Trophoblast cell (in vitro differentiated cells and primary cell): ENCODE measurements around the gene TBC1D22A.

Source experiments
- DNase-seq, 2 donors: peaks; one replicate each; pipeline ENCODE4 v3.0.0-alpha.2; 2016
- H2AFZ ChIP-seq: 2 replicates; pipeline ENCODE4 v1.6.1; 2013; ENCODE audit warnings: low read length, moderate library complexity, mild to moderate bottlenecking; ENCODE audit not compliant: insufficient read depth, poor library complexity
- H2AK5ac ChIP-seq: 2 replicates; pipeline ENCODE4 v1.6.1; 2013; ENCODE audit warnings: mild to moderate bottlenecking, low read length
- H2BK120ac ChIP-seq: 2 replicates; pipeline ENCODE4 v1.6.1; 2013; ENCODE audit warnings: low read length, mild to moderate bottlenecking, moderate library complexity; ENCODE audit not compliant: insufficient read depth, poor library complexity
- H2BK12ac ChIP-seq: 2 replicates; pipeline ENCODE4 v1.6.1; 2013; ENCODE audit warnings: mild to moderate bottlenecking, low read length, moderate library complexity
- H2BK5ac ChIP-seq: 2 replicates; pipeline ENCODE4 v1.6.1; 2013; ENCODE audit warnings: low read length, low read depth, moderate library complexity, mild to moderate bottlenecking; ENCODE audit not compliant: poor library complexity
- H3K14ac ChIP-seq: 2 replicates; pipeline ENCODE4 v1.6.1; 2013; ENCODE audit warnings: mild to moderate bottlenecking, low read length
- H3K18ac ChIP-seq: 2 replicates; pipeline ENCODE4 v1.6.1; 2013; ENCODE audit warnings: mild to moderate bottlenecking, low read length
- H3K23ac ChIP-seq: 2 replicates; pipeline ENCODE4 v1.6.1; 2013; ENCODE audit warnings: low read length
- H3K27ac ChIP-seq: 2 replicates; pipeline ENCODE4 v1.5.1; 2013; ENCODE audit warnings: low read depth, mild to moderate bottlenecking, inconsistent platforms, low read length, moderate library complexity
- H3K27me3 ChIP-seq: 2 replicates; pipeline ENCODE4 v1.6.1; 2013; ENCODE audit warnings: inconsistent platforms, mild to moderate bottlenecking, low read length, moderate library complexity; ENCODE audit not compliant: insufficient read depth
- H3K36me3 ChIP-seq, 2 experiments: 1 replicate in 1 of 2; 2 replicates in 1 of 2; pipeline ENCODE4 v1.6.1; 2013; ENCODE audit warnings: low read length in 2 of 2, mild to moderate bottlenecking in 2 of 2, moderate library complexity in 1 of 2; ENCODE audit not compliant: insufficient read depth in 2 of 2, control insufficient read depth in 1 of 2
- H3K4ac ChIP-seq: 2 replicates; pipeline ENCODE4 v1.6.1; 2013; ENCODE audit warnings: low read depth, mild to moderate bottlenecking, low read length, moderate library complexity
- H3K4me1 ChIP-seq, 2 experiments: 1 replicate in 1 of 2; 2 replicates in 1 of 2; pipeline ENCODE4 v1.6.1; 2013; ENCODE audit warnings: low read length in 2 of 2, mild to moderate bottlenecking in 2 of 2, moderate library complexity in 1 of 2; ENCODE audit not compliant: insufficient read depth in 2 of 2, control insufficient read depth in 1 of 2
- H3K4me2 ChIP-seq: 2 replicates; pipeline ENCODE4 v1.6.1; 2013; ENCODE audit warnings: inconsistent platforms, mild to moderate bottlenecking, low read length, moderate library complexity
- H3K4me3 ChIP-seq: 2 replicates; pipeline ENCODE4 v1.5.1; 2013; ENCODE audit warnings: mild to moderate bottlenecking, low read depth, low read length, inconsistent platforms
- H3K79me1 ChIP-seq: one replicate; pipeline ENCODE4 v1.6.1; 2013; ENCODE audit warnings: low read length
- H3K79me2 ChIP-seq: 2 replicates; pipeline ENCODE4 v1.6.1; 2013; ENCODE audit warnings: low read length, mild to moderate bottlenecking; ENCODE audit not compliant: control insufficient read depth, insufficient read depth, poor library complexity
- H3K9ac ChIP-seq: 2 replicates; pipeline ENCODE4 v1.6.1; 2013; ENCODE audit warnings: mild to moderate bottlenecking, low read length
- H3K9me3 ChIP-seq: 2 replicates; pipeline ENCODE4 v1.6.1; 2013; ENCODE audit warnings: low read depth, mild to moderate bottlenecking, control low read depth, inconsistent platforms, low read length; ENCODE audit not compliant: insufficient read depth
- H4K12ac ChIP-seq: 2 replicates; pipeline ENCODE4 v1.6.1; 2013; ENCODE audit warnings: low read depth, mild to moderate bottlenecking, low read length, moderate library complexity
- H4K8ac ChIP-seq: 2 replicates; pipeline ENCODE4 v1.6.1; 2013; ENCODE audit warnings: low read depth, mild to moderate bottlenecking, low read length, moderate library complexity
- H4K91ac ChIP-seq: one replicate; pipeline ENCODE4 v1.6.1; 2013; ENCODE audit warnings: low read depth, mild to moderate bottlenecking, low read length, moderate library complexity
- WGBS: extraction: QIAGEN DNeasy Blood & Tissue Kit; methylation state at CpG from one replicate; pipeline ENCODE4 v1.1.7; 2013; ENCODE audit warnings: missing lambda C conversion rate; ENCODE audit not compliant: insufficient read length, insufficient coverage; ENCODE audit errors: extremely low coverage; 5-methylcytosine and 5-hydroxymethylcytosine counted together

The TBC1D22A gene

DNA sequence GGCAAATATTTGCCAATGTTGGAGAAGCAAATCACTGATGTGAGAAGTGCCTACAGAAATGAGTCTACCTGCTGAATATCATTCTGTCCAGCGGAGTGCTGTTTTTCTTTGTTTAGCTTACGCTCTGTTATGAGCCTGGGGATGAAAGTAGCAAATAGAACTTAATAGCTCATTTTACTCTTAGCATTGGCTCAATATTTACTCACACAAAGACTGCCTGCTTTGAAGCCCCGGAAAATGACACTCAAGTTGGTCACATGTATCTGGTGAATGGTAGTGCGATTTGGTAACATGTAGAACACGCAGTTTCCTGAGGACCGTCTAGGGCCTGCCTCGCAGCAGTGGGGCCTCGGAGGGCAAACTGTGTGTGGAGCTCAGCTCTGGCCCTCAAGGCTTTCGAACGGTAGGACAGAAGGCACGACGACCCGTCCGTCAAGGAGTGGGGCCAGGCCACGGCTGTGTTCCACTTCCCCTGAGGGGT lies 38.9 kb downstream of the TBC1D22A start:
- no peak overlapping the region for H3K4me3 ChIP-seq
- no CpG with 5 or more reads among the region's 15 CpGs for WGBS

DNA sequence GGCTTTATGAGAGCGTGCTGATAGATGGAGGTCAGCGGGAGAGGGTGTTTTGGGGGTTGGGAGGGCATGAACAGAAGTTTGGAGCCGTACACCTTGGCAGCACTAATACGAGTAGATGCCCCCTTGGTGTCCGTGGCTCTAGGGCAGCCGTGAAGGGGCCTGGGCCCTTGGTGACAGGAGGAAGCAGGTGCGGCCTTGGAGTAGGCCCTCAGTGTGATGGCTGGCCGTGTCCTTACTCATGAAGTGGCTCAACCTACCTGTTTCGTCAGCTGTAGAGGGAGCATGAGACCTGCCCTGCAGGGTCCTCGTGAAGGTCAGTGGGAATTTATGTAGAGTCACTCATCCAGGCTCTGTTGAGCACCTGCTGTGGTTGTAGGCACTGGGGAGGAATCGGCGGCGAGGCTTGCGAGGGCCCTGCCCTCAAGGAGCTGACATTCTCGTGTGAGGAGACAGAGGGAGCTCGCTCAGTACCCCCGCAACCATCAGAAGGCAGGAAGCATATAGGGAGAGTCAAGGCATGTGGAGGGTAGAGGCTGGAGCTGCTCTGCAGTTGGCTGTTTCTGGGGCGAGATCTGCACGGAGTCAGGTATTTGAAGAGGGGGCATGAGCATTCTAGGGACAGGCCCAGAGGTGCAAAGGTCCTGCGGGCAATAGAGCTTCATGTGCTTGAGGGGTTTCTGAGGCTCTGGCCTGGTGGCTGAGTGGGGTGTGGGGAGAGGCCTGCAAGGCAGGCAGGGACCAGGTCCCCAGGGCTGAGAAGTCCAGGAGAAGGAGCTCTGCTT lies 39.6 kb downstream of the TBC1D22A start:
- no peak for DNase-seq
- Histone ChIP-seq H3K23ac (no peak overlapping the region), H3K79me2 (no peaks in the 10 kb centered on the region), H3K9me3 (no peaks in the 10 kb centered on the region), H3K18ac (no peak overlapping the region), H3K4me2 (no peak overlapping the region), H2AK5ac (no peak overlapping the region), H3K27me3 (no peaks in the 10 kb centered on the region), H2BK5ac (no peak overlapping the region), H2BK12ac (no peak overlapping the region), H4K8ac (no peak overlapping the region), H4K91ac (no peak overlapping the region), H3K4me3 (peak overlapping the region; percentile 11), H4K12ac (no peak overlapping the region), H3K36me3 (peaks cover 18 to 19% of the 10 kb centered on the region in 2 experiments), H2AFZ (no peak overlapping the region), H3K79me1 (no peaks in the 10 kb centered on the region), H2BK120ac (no peak overlapping the region), H3K27ac (no peak overlapping the region), H3K4ac (no peak overlapping the region), H3K9ac (no peak overlapping the region), H3K4me1 (no peaks in the 10 kb centered on the region), H3K14ac (no peak overlapping the region)
- no CpG with 5 or more reads among the region's 20 CpGs for WGBS

More for the DNA sequence above, 38.9 kb downstream of the TBC1D22A start:
- H3K27me3 ChIP-seq = no peaks in the 10 kb centered on the region
- no peak overlapping the region for H3K9ac ChIP-seq
- no peaks in the 10 kb centered on the region for H3K79me2 ChIP-seq
- H3K4me1 ChIP-seq = no peaks in the 10 kb centered on the region
- H2BK12ac ChIP-seq = no peak overlapping the region
- H3K4ac ChIP-seq = no peak overlapping the region
- H3K14ac ChIP-seq = no peak overlapping the region
- no peak overlapping the region for H3K4me2 ChIP-seq
- H3K9me3 ChIP-seq = no peaks in the 10 kb centered on the region
- peaks cover 19 to 21% of the 10 kb centered on the region in 2 experiments for H3K36me3 ChIP-seq
- H3K18ac ChIP-seq = no peak overlapping the region
- no peak overlapping the region for H4K91ac ChIP-seq
- no peak overlapping the region for H2BK120ac ChIP-seq
- no peak overlapping the region for H4K12ac ChIP-seq
- H4K8ac ChIP-seq = no peak overlapping the region
- no peak overlapping the region for H2AFZ ChIP-seq
- H3K79me1 ChIP-seq = no peaks in the 10 kb centered on the region
- no peak overlapping the region for H2BK5ac ChIP-seq
- H3K27ac ChIP-seq = no peak overlapping the region
- no peak overlapping the region for H2AK5ac ChIP-seq
- no peak overlapping the region for H3K23ac ChIP-seq
- DNase-seq = no peak

DNA sequence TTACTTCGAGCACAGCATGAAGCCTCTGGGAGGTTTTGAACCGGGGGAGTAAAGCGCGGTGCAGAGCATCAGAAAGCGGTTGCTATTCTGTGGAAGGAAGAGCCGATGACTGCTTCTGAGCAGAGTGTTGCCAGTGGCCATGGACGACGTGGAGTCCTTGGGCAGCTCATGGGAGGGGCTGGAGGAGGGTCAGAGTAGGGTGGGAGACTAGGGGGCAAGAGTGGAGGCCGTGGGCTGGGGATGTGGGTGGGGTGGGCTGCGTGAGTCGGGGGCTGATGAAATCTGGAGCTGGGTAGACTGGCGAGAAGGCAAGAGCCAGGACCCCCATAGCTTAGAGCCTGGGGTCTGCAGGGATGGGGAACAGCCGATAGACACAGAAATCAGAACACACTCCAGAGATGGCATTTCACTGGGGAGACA lies 40.2 kb downstream of the TBC1D22A start:
- Histone ChIP-seq H3K27me3 (no peaks in the 10 kb centered on the region), H3K4me3 (no peak overlapping the region), H3K79me1 (no peaks in the 10 kb centered on the region), H4K12ac (no peak overlapping the region), H3K79me2 (no peaks in the 10 kb centered on the region), H2BK12ac (no peak overlapping the region), H2AK5ac (no peak overlapping the region), H2AFZ (no peak overlapping the region), H3K9me3 (no peaks in the 10 kb centered on the region), H2BK5ac (no peak overlapping the region), H3K18ac (no peak overlapping the region), H3K4me2 (no peak overlapping the region), H3K27ac (no peak overlapping the region), H3K9ac (no peak overlapping the region), H3K4me1 (no peaks in the 10 kb centered on the region), H4K8ac (no peak overlapping the region), H4K91ac (no peak overlapping the region), H3K23ac (no peak overlapping the region), H3K4ac (no peak overlapping the region), H2BK120ac (no peak overlapping the region), H3K36me3 (peaks cover 18 to 21% of the 10 kb centered on the region in 2 experiments), H3K14ac (no peak overlapping the region)
- WGBS = no CpG with 5 or more reads among the region's 13 CpGs
- DNase-seq = no peak

DNA sequence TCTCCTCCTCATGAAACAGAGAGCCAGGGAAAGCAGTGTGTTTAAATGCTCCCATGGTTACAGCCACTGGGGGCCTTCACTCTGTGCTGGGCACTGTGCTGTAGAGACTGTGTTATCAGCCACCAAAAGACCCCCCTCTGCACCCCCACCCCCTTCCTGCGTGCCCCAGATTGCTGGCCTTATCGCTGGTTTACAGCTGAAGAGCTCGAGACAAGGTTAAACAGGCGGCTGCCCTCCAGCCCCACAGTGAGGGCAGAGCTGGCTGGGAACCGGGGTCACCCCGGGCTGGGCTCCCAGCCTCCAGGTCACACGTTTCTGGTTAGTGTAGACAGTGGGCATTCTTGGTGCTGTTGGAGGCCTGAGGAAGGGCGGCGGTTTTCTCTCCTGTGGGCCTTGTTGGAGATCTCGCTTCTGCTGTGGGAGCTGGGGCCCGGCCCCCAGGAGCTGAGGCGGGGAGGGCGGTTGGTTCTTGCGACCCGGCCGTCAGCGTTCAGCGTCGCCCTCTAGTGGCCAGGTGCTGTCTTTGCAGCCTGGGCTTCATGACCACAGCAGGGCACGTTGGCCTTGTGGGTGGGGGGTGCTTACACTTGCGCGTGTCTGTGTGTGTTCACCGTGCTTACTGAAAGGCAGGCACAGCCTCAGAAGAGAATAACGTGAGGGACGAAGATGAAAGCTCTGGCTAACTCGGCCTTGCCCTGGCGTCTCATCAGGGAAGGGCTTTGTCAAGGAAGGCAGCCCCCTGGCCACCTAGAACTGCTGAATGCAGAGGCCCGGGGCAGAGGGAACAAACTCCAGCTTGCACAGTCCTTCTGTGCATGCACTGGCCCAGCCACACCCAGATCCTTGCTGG lies 40.8 kb downstream of the TBC1D22A start:
- no peaks in the 10 kb centered on the region for H3K79me1 ChIP-seq

More for the DNA sequence above, 40.8 kb downstream of the TBC1D22A start:
- H4K12ac ChIP-seq = no peak overlapping the region
- no peak overlapping the region for H3K23ac ChIP-seq
- no peak overlapping the region for H2BK12ac ChIP-seq
- peaks cover 16 to 18% of the 10 kb centered on the region in 2 experiments for H3K36me3 ChIP-seq
- H3K4me3 ChIP-seq = no peak overlapping the region
- H3K4me2 ChIP-seq = peak overlapping the region; percentile 49
- WGBS = no CpG with 5 or more reads among the region's 28 CpGs
- H3K9me3 ChIP-seq = no peaks in the 10 kb centered on the region
- H4K91ac ChIP-seq = no peak overlapping the region
- H3K14ac ChIP-seq = no peak overlapping the region
- no peak overlapping the region for H4K8ac ChIP-seq
- no peaks in the 10 kb centered on the region for H3K27me3 ChIP-seq
- H3K79me2 ChIP-seq = no peaks in the 10 kb centered on the region
- H2AFZ ChIP-seq = no peak overlapping the region
- no peak overlapping the region for H2AK5ac ChIP-seq
- no peak overlapping the region for H3K27ac ChIP-seq
- peak; percentile 16 to 77 for DNase-seq
- H2BK5ac ChIP-seq = no peak overlapping the region
- no peak overlapping the region for H3K18ac ChIP-seq
- H2BK120ac ChIP-seq = no peak overlapping the region
- no peak overlapping the region for H3K9ac ChIP-seq
- no peaks in the 10 kb centered on the region for H3K4me1 ChIP-seq
- H3K4ac ChIP-seq = no peak overlapping the region
